BLaER1 treated with 17β-estradiol and CSF1 and Interleukin-3, amounts not matched to agents 10 nM and 100 nM (cell line): ENCODE results near the gene PCSK6.

ENCODE experiments used
- H3K27ac ChIP-seq, 11 experiments: shearing (Covaris generic); formaldehyde crosslinking; 2 replicates each; pipeline ENCODE4 v1.8.1; 2022
- H3K27me3 ChIP-seq, 11 experiments: shearing (Covaris generic); formaldehyde crosslinking; 2 replicates each; pipeline ENCODE4 v1.8.1; 2022
- H3K36me3 ChIP-seq, 11 experiments: shearing (Covaris generic); formaldehyde crosslinking; 2 replicates each; pipeline ENCODE4 v1.8.1; 2022
- H3K4me1 ChIP-seq, 10 experiments: shearing (Covaris generic); formaldehyde crosslinking; 2 replicates each; pipeline ENCODE4 v1.8.1; 2022
- H3K4me2 ChIP-seq, 11 experiments: shearing (Covaris generic); formaldehyde crosslinking; 2 replicates each; pipeline ENCODE4 v1.8.1; 2022
- H3K4me3 ChIP-seq, 10 experiments: shearing (Covaris generic); formaldehyde crosslinking; 2 replicates each; pipeline ENCODE4 v1.8.1; 2022
- H3K9ac ChIP-seq, 11 experiments: shearing (Covaris generic); formaldehyde crosslinking; 2 replicates each; pipeline ENCODE4 v1.8.1; 2022
- H3K9me3 ChIP-seq, 11 experiments: shearing (Covaris generic); formaldehyde crosslinking; replicated peaks in 1 of 11; 2 replicates each; pipeline ENCODE4 v1.8.1; 2022
- H4K20me1 ChIP-seq, 11 experiments: shearing (Covaris generic); formaldehyde crosslinking; 2 replicates each; pipeline ENCODE4 v1.8.1; 2022
- Cebpa-rat ChIP-seq, 11 experiments: shearing (Covaris generic); IDR thresholded peaks; 2 replicates each; pipeline ENCODE4 v1.8.1; 2022

PCSK6 gene

DNA sequence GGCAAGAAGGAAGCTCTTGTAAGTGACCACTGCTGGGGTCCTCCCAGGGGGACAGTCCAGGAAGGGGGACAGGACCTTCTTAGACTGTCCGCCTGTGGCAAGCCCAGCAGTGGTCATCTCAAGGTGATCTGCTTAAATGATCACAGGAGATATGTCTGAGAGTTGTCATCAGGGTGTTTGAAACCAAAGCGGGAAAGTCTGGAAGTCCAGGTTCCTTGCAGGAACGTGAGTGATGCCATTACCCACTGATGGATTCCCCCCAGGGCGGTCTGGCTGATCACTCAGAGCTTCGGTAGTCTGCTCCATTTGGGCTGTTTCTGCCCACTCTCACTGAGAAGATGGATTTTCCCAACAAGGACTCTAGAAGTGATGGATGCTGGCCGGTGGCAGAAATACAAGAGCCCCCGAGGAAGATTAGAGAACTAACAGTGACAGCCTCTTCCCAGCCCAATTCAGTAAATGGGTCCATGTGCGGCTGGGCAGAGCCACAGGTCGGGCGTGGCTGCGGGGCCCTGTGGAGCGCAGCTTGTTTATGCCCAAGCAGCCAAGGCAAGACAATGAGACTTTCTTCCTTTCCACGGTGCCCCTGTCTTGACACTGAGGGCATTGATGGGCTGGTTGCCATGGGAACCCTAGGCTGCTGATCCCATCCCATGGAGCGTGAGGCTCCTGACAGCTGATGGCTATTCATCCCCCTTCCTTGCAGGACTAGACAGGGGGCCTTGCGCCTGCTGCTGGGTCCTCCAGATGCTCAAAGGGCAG, 9.5 kb downstream of the PCSK6 start:
- Histone ChIP-seq H3K9me3 (no peaks in the 10 kb centered on the region), H3K4me3 (no peak overlapping the region), H3K4me2 (no peak overlapping the region), H3K9ac (no peak overlapping the region), H3K27ac (no peak overlapping the region), H3K4me1 (no peaks in the 10 kb centered on the region), H3K36me3 (no peaks in the 10 kb centered on the region), H4K20me1 (peaks cover 0 to 9% (median 0%) of the 10 kb centered on the region in 11 experiments; a peak in 1 of 22 replicates), H3K27me3 (no peaks in the 10 kb centered on the region)
- no peak for TF ChIP-seq Cebpa-rat (IDR thresholded peaks at IDR 0.05)

DNA sequence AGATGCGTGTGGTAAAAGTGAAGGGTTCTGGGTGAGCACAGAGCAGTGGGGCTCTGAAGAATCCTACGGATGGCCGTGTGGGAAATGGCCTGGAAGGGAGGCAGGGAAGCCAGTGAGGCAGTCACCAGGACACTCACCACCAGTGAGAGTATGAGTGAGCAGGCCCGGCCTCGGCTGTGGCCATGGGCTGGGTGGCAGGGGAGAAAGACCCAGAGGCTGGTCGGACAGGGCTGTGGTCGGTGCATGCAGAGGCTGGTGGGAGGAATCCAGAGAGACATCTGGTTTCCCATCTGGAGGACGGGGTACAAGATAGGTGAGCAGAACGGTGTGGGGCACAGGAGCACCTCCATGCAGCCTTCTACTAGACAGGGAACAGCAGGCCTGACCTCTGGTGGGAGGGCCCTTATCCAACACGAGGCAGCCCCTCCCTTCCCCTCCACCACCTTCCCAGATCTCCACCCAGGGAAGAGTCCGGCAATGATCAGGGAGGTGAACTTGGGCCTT, 10.1 kb downstream of the PCSK6 start:
- Histone ChIP-seq H3K36me3 (no peaks in the 10 kb centered on the region), H3K9ac (no peak overlapping the region), H4K20me1 (peaks cover 0 to 9% (median 0%) of the 10 kb centered on the region in 11 experiments; a peak in 1 of 22 replicates), H3K27ac (no peak overlapping the region), H3K27me3 (no peaks in the 10 kb centered on the region), H3K4me3 (no peak overlapping the region), H3K9me3 (no peaks in the 10 kb centered on the region), H3K4me1 (no peaks in the 10 kb centered on the region), H3K4me2 (no peak overlapping the region)
- TF ChIP-seq Cebpa-rat (IDR thresholded peaks at IDR 0.05) = no peak

- Histone ChIP-seq H3K27ac (no peak overlapping the region), H3K4me3 (no peak overlapping the region), H3K9me3 (no peaks in the 10 kb centered on the region), H3K36me3 (no peaks in the 10 kb centered on the region), H3K4me2 (no peak overlapping the region), H3K4me1 (no peaks in the 10 kb centered on the region), H3K27me3 (no peaks in the 10 kb centered on the region), H4K20me1 (peaks cover 0 to 9% (median 0%) of the 10 kb centered on the region in 11 experiments; a peak in 1 of 22 replicates), H3K9ac (no peak overlapping the region)
- no peak for TF ChIP-seq Cebpa-rat (IDR thresholded peaks at IDR 0.05)
Measured at GRCh38 chr15:101478701-101479341, 10.7 kb downstream of the PCSK6 start.

DNA sequence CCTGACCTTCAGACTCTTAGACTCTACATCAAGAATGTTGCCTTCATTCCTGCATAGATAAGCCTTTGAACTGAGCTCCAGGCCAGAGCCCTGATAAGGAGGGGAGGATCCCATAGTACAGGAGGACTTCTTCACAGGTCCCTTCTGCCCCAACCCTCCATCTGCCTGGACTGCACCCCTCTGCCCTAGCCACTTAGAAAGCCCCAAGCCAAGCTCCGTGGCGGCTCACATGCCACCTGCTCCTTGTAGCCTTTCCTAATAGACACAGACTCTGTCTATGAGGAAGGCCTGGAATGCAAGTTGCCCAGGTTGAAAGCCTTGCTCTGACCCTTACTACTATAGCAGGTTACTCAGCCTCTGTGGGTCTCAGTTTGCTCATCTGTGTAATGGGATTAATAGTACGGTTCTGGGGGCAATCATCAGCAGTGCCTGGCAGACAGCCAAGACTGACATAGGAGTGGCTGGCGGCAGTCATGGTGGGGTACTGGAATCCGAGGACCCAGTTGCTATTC, 11.6 kb downstream of the PCSK6 start:
- TF ChIP-seq Cebpa-rat (IDR thresholded peaks at IDR 0.05) = no peak
- H3K27ac ChIP-seq = no peak overlapping the region
- no peaks in the 10 kb centered on the region for H3K36me3 ChIP-seq
- H3K9me3 ChIP-seq = no peaks in the 10 kb centered on the region
- H3K4me2 ChIP-seq = no peak overlapping the region
- no peak overlapping the region for H3K9ac ChIP-seq
- peaks cover 0 to 9% (median 0%) of the 10 kb centered on the region in 11 experiments; a peak in 1 of 22 replicates for H4K20me1 ChIP-seq
- H3K4me3 ChIP-seq = no peak overlapping the region
- no peaks in the 10 kb centered on the region for H3K4me1 ChIP-seq
- H3K27me3 ChIP-seq = no peaks in the 10 kb centered on the region

DNA sequence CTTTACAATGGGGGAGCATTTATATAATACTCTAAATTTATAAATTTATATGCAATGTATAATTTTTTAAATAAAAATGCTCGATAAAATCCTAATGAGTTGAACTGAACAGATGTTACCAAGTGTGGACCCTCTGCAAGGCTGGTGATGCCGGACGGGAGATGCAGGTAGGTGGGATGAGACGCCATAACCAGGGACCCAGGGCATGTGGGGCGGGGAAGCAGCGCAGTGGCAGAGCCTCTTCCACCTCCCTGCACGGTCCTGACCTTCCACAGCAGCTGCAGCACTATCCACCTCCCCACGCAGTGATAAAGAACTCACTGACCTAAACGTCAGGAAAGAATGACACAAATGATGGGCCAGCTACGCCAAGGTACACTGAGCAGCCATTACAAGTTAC, 12.8 kb downstream of the PCSK6 start:
- no peak for TF ChIP-seq Cebpa-rat (IDR thresholded peaks at IDR 0.05)
- no peaks in the 10 kb centered on the region for H3K36me3 ChIP-seq
- no peak overlapping the region for H3K27ac ChIP-seq
- no peak overlapping the region for H3K4me2 ChIP-seq
- H3K4me3 ChIP-seq = no peak overlapping the region
- peaks cover 0 to 9% (median 0%) of the 10 kb centered on the region in 11 experiments; a peak in 1 of 22 replicates for H4K20me1 ChIP-seq
- H3K4me1 ChIP-seq = no peaks in the 10 kb centered on the region
- H3K27me3 ChIP-seq = no peaks in the 10 kb centered on the region
- no peaks in the 10 kb centered on the region for H3K9me3 ChIP-seq
- H3K9ac ChIP-seq = no peak overlapping the region

- H3K4me2 ChIP-seq = no peak overlapping the region
Measured at GRCh38 chr15:101474983-101475382, 14.5 kb downstream of the PCSK6 start.

GRCh38 chr15:101474233-101474632, 15.3 kb downstream of the PCSK6 start:
- H3K9ac ChIP-seq = no peak overlapping the region
- no peak for TF ChIP-seq Cebpa-rat (IDR thresholded peaks at IDR 0.05)
- H3K4me1 ChIP-seq = no peaks in the 10 kb centered on the region
- H3K4me2 ChIP-seq = no peak overlapping the region
- H3K27me3 ChIP-seq = no peaks in the 10 kb centered on the region
- H3K36me3 ChIP-seq = no peaks in the 10 kb centered on the region
- H3K4me3 ChIP-seq = no peak overlapping the region
- H4K20me1 ChIP-seq = peaks cover 0 to 9% (median 0%) of the 10 kb centered on the region in 11 experiments; a peak in 1 of 22 replicates
- no peak overlapping the region for H3K27ac ChIP-seq
- H3K9me3 ChIP-seq = no peaks in the 10 kb centered on the region

More at GRCh38 chr15:101474983-101475382, 14.5 kb downstream of the PCSK6 start:
- Histone ChIP-seq H3K27me3 (no peaks in the 10 kb centered on the region), H3K4me3 (no peak overlapping the region), H3K4me1 (no peaks in the 10 kb centered on the region), H3K9me3 (no peaks in the 10 kb centered on the region), H3K36me3 (no peaks in the 10 kb centered on the region), H4K20me1 (peaks cover 0 to 9% (median 0%) of the 10 kb centered on the region in 11 experiments; a peak in 1 of 22 replicates), H3K27ac (no peak overlapping the region), H3K9ac (no peak overlapping the region)
- TF ChIP-seq Cebpa-rat (IDR thresholded peaks at IDR 0.05) = no peak

DNA sequence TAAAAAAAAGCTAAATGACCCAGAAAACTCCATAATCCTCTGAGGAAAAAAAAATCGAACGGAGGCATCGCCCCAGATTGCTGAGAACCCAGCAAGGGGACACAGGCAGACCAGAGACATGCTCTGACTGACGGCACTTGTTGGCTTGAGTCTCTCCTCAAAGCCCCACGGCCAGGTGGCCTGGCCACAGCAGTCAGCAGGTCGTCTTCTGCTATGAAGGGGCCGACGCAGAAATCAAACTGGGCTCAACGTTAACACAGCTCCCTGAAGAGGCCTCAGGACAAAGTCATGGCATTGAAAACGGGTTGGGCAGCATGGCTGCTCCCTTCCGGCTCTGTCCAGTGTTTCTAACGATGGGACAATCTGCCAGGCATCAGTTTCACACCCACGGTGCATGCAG, 17.5 kb downstream of the PCSK6 start:
- no peaks in the 10 kb centered on the region for H3K4me1 ChIP-seq
- H4K20me1 ChIP-seq = no peaks in the 10 kb centered on the region
- H3K27ac ChIP-seq = no peak overlapping the region
- H3K4me3 ChIP-seq = no peak overlapping the region
- no peak overlapping the region for H3K4me2 ChIP-seq
- peaks cover 0 to 2% (median 0%) of the 10 kb centered on the region in 11 experiments; a peak in 1 of 22 replicates for H3K9me3 ChIP-seq
- no peak for TF ChIP-seq Cebpa-rat (IDR thresholded peaks at IDR 0.05)
- H3K27me3 ChIP-seq = no peaks in the 10 kb centered on the region
- no peak overlapping the region for H3K9ac ChIP-seq
- no peaks in the 10 kb centered on the region for H3K36me3 ChIP-seq

GRCh38 chr15:101470548-101471239, 18.8 kb downstream of the PCSK6 start:
- H3K4me3 ChIP-seq = no peak overlapping the region
- no peaks in the 10 kb centered on the region for H3K27me3 ChIP-seq
- H3K4me1 ChIP-seq = no peaks in the 10 kb centered on the region
- H3K9me3 ChIP-seq = peaks cover 8 to 15% (median 10%) of the 10 kb centered on the region in 11 experiments
- no peaks in the 10 kb centered on the region for H4K20me1 ChIP-seq
- 0 out of 22 replicates have a peak, but pooled peaks cover 0 to 5% (median 0%) of the 10 kb centered on the region in 11 experiments for H3K36me3 ChIP-seq
- H3K9ac ChIP-seq = no peak overlapping the region
- H3K4me2 ChIP-seq = no peak overlapping the region
- H3K27ac ChIP-seq = no peak overlapping the region
- no peak for TF ChIP-seq Cebpa-rat (IDR thresholded peaks at IDR 0.05)
